Endothelial cell of umbilical vein (primary cell): Measurements from ENCODE around the gene YTHDF2. TPM values are rescaled to one million over a fixed set of nuclear protein-coding genes. Genes with fewer than 3 reads are reported as not detected.
"Not testable (repeated sequence)": the region's sequence is repeated elsewhere in the genome, so short reads cannot be mapped to it uniquely, and the experiment has no call there.

Source experiments
- BruUV-seq: library from RNA; stranded (reverse); fragments of 400-500 nt; replicated peaks from 2 replicates; lab custom pipeline; 2021; lab: Mats Ljungman, UMichigan
- CTCF ChIA-PET: fragments of 300-600, 350-600 bp; sonication (Branson Sonifier 250); formaldehyde crosslinking; loops from one replicate; lab custom pipeline; 2021; ENCODE audit warnings: antibody characterized with exemption, inconsistent platforms; lab: Charles Lee
- POLR2A ChIA-PET: fragments of 300-600, 350-600 bp; sonication (Branson Sonifier 250); formaldehyde crosslinking; loops from one replicate; lab custom pipeline; 2021; ENCODE audit warnings: antibody characterized with exemption, inconsistent platforms; lab: Charles Lee
- DNase-seq: peaks from one replicate; pipeline ENCODE4 v3.0.0-alpha.2; 2011; ENCODE audit warnings: low read depth, low spot score
- FAIRE-seq: peaks from 2 replicates; lab custom pipeline; 2011; peaks lifted over from hg19 to GRCh38; lab: Jason Lieb, UNC
- H2AFZ ChIP-seq: 2 replicates; pipeline ENCODE4 v1.6.0; 2012; ENCODE audit warnings: low read depth, low read length, control low read depth, inconsistent platforms
- H3K27ac ChIP-seq: 2 replicates; pipeline ENCODE4 v1.5.1; 2011; ENCODE audit warnings: low read depth, mild to moderate bottlenecking, control low read depth, low read length, moderate library complexity; ENCODE audit not compliant: insufficient read depth
- H3K27me3 ChIP-seq, 2 experiments: 2 replicates each; pipeline versions ENCODE4 v1.6.0 to v1.6.1; 2011; ENCODE audit warnings: low read length in 2 of 2, mixed read lengths in 1 of 2; ENCODE audit not compliant: control insufficient read depth in 2 of 2, insufficient read depth in 2 of 2
- H3K36me3 ChIP-seq, 2 experiments: 2 replicates in 1 of 2; 3 replicates in 1 of 2; pipeline ENCODE4 v1.5.1; 2011; ENCODE audit warnings: low read length in 2 of 2, mild to moderate bottlenecking in 1 of 2, moderate library complexity in 1 of 2; ENCODE audit not compliant: control insufficient read depth in 2 of 2, insufficient read depth in 2 of 2; ENCODE audit errors: extremely low read depth in 1 of 2
- H3K4me1 ChIP-seq: 3 replicates; pipeline ENCODE4 v1.5.1; 2011; ENCODE audit warnings: mild to moderate bottlenecking, low read length; ENCODE audit not compliant: control insufficient read depth, insufficient read depth; ENCODE audit errors: extremely low read depth
- H3K4me2 ChIP-seq: 2 replicates; pipeline ENCODE4 v1.6.1; 2011; ENCODE audit warnings: low read length, control low read depth, mixed read lengths; ENCODE audit not compliant: insufficient read depth
- H3K4me3 ChIP-seq, 3 experiments: fragments of 200-600 bp in 1 of 3; sonication (generic), shearing (Covaris generic) in 1 of 3; replicated peaks in 1 of 3; 2 replicates each; pipeline ENCODE4 v1.5.1; 2011 to 2016; ENCODE audit warnings: control low read depth in 3 of 3, low read length in 3 of 3, mild to moderate bottlenecking in 2 of 3, inconsistent platforms in 1 of 3, low read depth in 1 of 3, moderate library complexity in 1 of 3; ENCODE audit not compliant: insufficient read depth in 1 of 3
- H3K79me2 ChIP-seq: 2 replicates; pipeline ENCODE4 v1.6.0; 2012; ENCODE audit warnings: low read length, inconsistent platforms; ENCODE audit not compliant: control insufficient read depth, insufficient read depth
- H3K9ac ChIP-seq: replicated peaks from 2 replicates; pipeline ENCODE3; 2011; ENCODE audit warnings: low read length, control low read depth; ENCODE audit not compliant: insufficient read depth; ENCODE audit errors: extremely low read depth
- H3K9me1 ChIP-seq: replicated peaks from 3 replicates; pipeline ENCODE4 v1.6.0; 2011; ENCODE audit warnings: mild to moderate bottlenecking, low read length; ENCODE audit not compliant: control insufficient read depth, insufficient read depth; ENCODE audit errors: extremely low read depth
- H3K9me3 ChIP-seq: replicated peaks from 2 replicates; pipeline ENCODE4 v1.5.1; 2012; ENCODE audit warnings: low read length, inconsistent platforms; ENCODE audit not compliant: control insufficient read depth, insufficient read depth
- H4K20me1 ChIP-seq: replicated peaks from 2 replicates; pipeline ENCODE3; 2011; ENCODE audit warnings: mild to moderate bottlenecking, low read length; ENCODE audit not compliant: control insufficient read depth, insufficient read depth; ENCODE audit errors: extremely low read depth
- CTCF ChIP-seq, 2 donors: IDR thresholded peaks; 1 replicate in 1 of 2; 2 replicates in 1 of 2; pipeline ENCODE4 v1.5.1; 2011; ENCODE audit warnings: low read length in 2 of 2, mild to moderate bottlenecking in 2 of 2, moderate library complexity in 2 of 2, control low read depth in 1 of 2, inconsistent platforms in 1 of 2, low read depth in 1 of 2; ENCODE audit not compliant: insufficient read depth in 1 of 2; ENCODE audit errors: extremely low read depth in 1 of 2
- EZH2 ChIP-seq: IDR thresholded peaks from 2 replicates; pipeline ENCODE4 v1.6.1; 2012; ENCODE audit warnings: borderline replicate concordance, low read depth, mild to moderate bottlenecking, moderate library complexity, low read length, inconsistent platforms; ENCODE audit not compliant: severe bottlenecking
- FOS ChIP-seq: IDR thresholded peaks from 2 replicates; pipeline ENCODE4 v1.6.1; 2011; ENCODE audit warnings: mild to moderate bottlenecking, low read length, moderate library complexity, borderline replicate concordance; ENCODE audit not compliant: insufficient read depth
- GATA2 ChIP-seq: IDR thresholded peaks from 2 replicates; pipeline ENCODE4 v1.7.0; 2011; ENCODE audit warnings: low read depth, mild to moderate bottlenecking, moderate library complexity, mixed read lengths, low read length; ENCODE audit not compliant: insufficient read length, insufficient read depth
- JUN ChIP-seq: IDR thresholded peaks from 2 replicates; pipeline ENCODE4 v1.6.1; 2011; ENCODE audit warnings: borderline replicate concordance, low read depth; ENCODE audit not compliant: insufficient read length, insufficient read depth
- MYC ChIP-seq: IDR thresholded peaks from one replicate; pipeline ENCODE4 v1.6.1; 2011; ENCODE audit warnings: mild to moderate bottlenecking, low read depth, low read length
- dilution Hi-C: fragments of 300-500 bp; cut with MboI; formaldehyde crosslinking; loops from one replicate; pipeline ENCODE4 v1.15.0; 2019; ENCODE audit warnings: low sequenced_read_pairs; ENCODE audit not compliant: extremely low pct_ligation_motif_present
- intact Hi-C: fragments of 100-400 bp; cut with micrococcal nuclease; formaldehyde crosslinking; loops from one replicate; pipeline ENCODE4 v1.10.0; 2022
- polyA plus RNA-seq, 4 experiments: library from polyadenylated mRNA; depleted of rRNA in 3 of 4; stranded (reverse) in 3 of 4; unstranded in 1 of 4; fragments of >200 nt; gene quantifications; 2 replicates each; pipeline versions ENCODE4 v1.2.1 to v1.2.3, GENCODE V29; 2011 to 2012; ENCODE audit warnings: missing spikeins in 1 of 4
- total RNA-seq: library from RNA; stranded (reverse); gene quantifications from 2 replicates; pipeline ENCODE4 v1.2.3, GENCODE V29; 2021

The YTHDF2 gene
- total and polyA plus RNA-seq, 2 donors (not counting 3 experiments of a cell fraction or from before 2014, with no cell fraction given): 72.4 to 105 TPM

GRCh38 chr1:28720376-28720775 lies 16.4 kb upstream of the YTHDF2 start:
- Histone ChIP-seq H3K9me1 (no peaks in the 10 kb centered on the region), H3K27me3 (no peaks in the 10 kb centered on the region), H3K9ac (no peak overlapping the region), H3K27ac (no peak overlapping the region), H3K4me2 (no peak overlapping the region), H4K20me1 (no peaks in the 10 kb centered on the region), H3K4me3 (no peak overlapping the region), H3K79me2 (no peaks in the 10 kb centered on the region), H3K9me3 (no peaks in the 10 kb centered on the region), H3K36me3 (no peaks in the 10 kb centered on the region), H2AFZ (no peak overlapping the region), H3K4me1 (no peaks in the 10 kb centered on the region)
- FAIRE-seq (no peak), DNase-seq (no peak)
- POLR2A ChIA-PET: no interaction called here
- BruUV-seq: no TSS peak
- intact Hi-C loops (no loop called here), dilution Hi-C loops (no loop called here)
- CTCF ChIA-PET: no interaction called here
- no peak for TF ChIP-seq CTCF (IDR thresholded peaks at IDR 0.05; ENCODE audit: extremely low read depth in 1 of 2, insufficient read depth in 1 of 2, low read depth in 1 of 2, low read length in 2 of 2)
- no peak for TF ChIP-seq JUN
- TF ChIP-seq EZH2: no peak
- TF ChIP-seq FOS: no peak
- TF ChIP-seq GATA2: no peak
- no peak for TF ChIP-seq MYC

GRCh38 chr1:28721927-28722326 lies 14.8 kb upstream of the YTHDF2 start:
- H2AFZ ChIP-seq, H3K9me1 ChIP-seq, H4K20me1 ChIP-seq, H3K79me2 ChIP-seq, H3K4me1 ChIP-seq, H3K9ac ChIP-seq, BruUV-seq, H3K9me3 ChIP-seq, POLR2A ChIA-PET, H3K27me3 ChIP-seq, intact Hi-C loops, H3K4me3 ChIP-seq, DNase-seq, H3K27ac ChIP-seq, dilution Hi-C loops, H3K4me2 ChIP-seq, H3K36me3 ChIP-seq, FAIRE-seq: not testable (repeated sequence)
- CTCF ChIA-PET: interaction anchor here (0.6 to 1.7 kb wide), 2 partner anchors 15 to 88 kb away, joined by 3 to 4 read pairs; partner anchors contain the start of gene YTHDF2

- CTCF ChIA-PET: interaction anchor here (0.7 to 4.1 kb wide), 2 partner anchors 10 to 49 kb away, joined by 3 to 34 read pairs; partner anchors contain the start of gene YTHDF2
- H3K36me3 ChIP-seq, H2AFZ ChIP-seq, H3K4me2 ChIP-seq, H3K9ac ChIP-seq, intact Hi-C loops, BruUV-seq, DNase-seq, H3K4me3 ChIP-seq, FAIRE-seq, H3K9me1 ChIP-seq, dilution Hi-C loops, H4K20me1 ChIP-seq, H3K79me2 ChIP-seq, H3K9me3 ChIP-seq, H3K27me3 ChIP-seq, H3K4me1 ChIP-seq, H3K27ac ChIP-seq: not testable (repeated sequence)
- POLR2A ChIA-PET: interaction anchor here (1.4 kb wide), 1 partner anchor 11 kb away, joined by 11 read pairs; the partner anchor contains the start of gene YTHDF2
Measured at GRCh38 chr1:28725365-28725764, 11.4 kb upstream of the YTHDF2 start.
